K562 (cell line): Measurements from ENCODE around the gene CS. TPM values are rescaled to one million over a fixed set of nuclear protein-coding genes. Genes with fewer than 3 reads are reported as not detected.
A peak's percentile ranks its signal among the peaks of the same experiment; 100 is the strongest.

ENCODE experiments used
- CBX8 ChIP-seq: fragments of 200-600 bp; sonication (generic); IDR thresholded peaks from 2 replicates; pipeline ENCODE4 v1.6.1; 2012; ENCODE audit warnings: borderline replicate concordance, mixed run types, low read depth, mild to moderate bottlenecking, moderate library complexity, mixed read lengths, low read length, control low read depth, inconsistent platforms; ENCODE audit not compliant: poor library complexity, severe bottlenecking; ENCODE audit errors: extremely low read depth
- E2F3 ChIP-seq: fragments of 250-450 bp; sonication (Bioruptor Pico); IDR thresholded peaks from 2 replicates; pipeline ENCODE4 v1.4.0; 2020; ENCODE audit warnings: mild to moderate bottlenecking
- HNRNPK ChIP-seq: fragments of 200-400 bp; formaldehyde crosslinking; IDR thresholded peaks from one replicate; pipeline ENCODE4 v1.6.1; 2018; ENCODE audit warnings: mild to moderate bottlenecking, low read depth, low read length; ENCODE audit not compliant: poor library complexity, severe bottlenecking
- JUN ChIP-seq, 2 experiments: sonication (generic) in 1 of 2; formaldehyde crosslinking in 1 of 2; IDR thresholded peaks; 2 replicates each; pipeline versions ENCODE4 v1.6.1 to v1.8.0; 2012 to 2022; ENCODE audit warnings: borderline replicate concordance in 2 of 2, mild to moderate bottlenecking in 2 of 2, improper control_type of control experiment in 1 of 2, low read depth in 1 of 2, low read length in 1 of 2, missing genetic modification reagents in 1 of 2
- SIN3A ChIP-seq, 2 experiments: fragments of 150-350 bp in 1 of 2; IDR thresholded peaks; 2 replicates each; pipeline ENCODE4 v1.6.1; 2011 to 2016; ENCODE audit warnings: borderline replicate concordance in 2 of 2, low read depth in 2 of 2, low read length in 2 of 2, mild to moderate bottlenecking in 2 of 2, moderate library complexity in 2 of 2; ENCODE audit not compliant: control insufficient read depth in 1 of 2
- SMARCA5 ChIP-seq: fragments of 450-650 bp; IDR thresholded peaks from 2 replicates; pipeline ENCODE4 v1.6.1; 2016
- SP1 ChIP-seq: sonication (generic); formaldehyde crosslinking; IDR thresholded peaks from 2 replicates; pipeline ENCODE4 v1.8.1; 2022; ENCODE audit warnings: mild to moderate bottlenecking, missing genetic modification reagents
- YBX1 ChIP-seq: fragments of 450-650 bp; IDR thresholded peaks from 2 replicates; pipeline ENCODE4 v1.7.1; 2016; ENCODE audit warnings: mild to moderate bottlenecking
- ZNF830 ChIP-seq: fragments of 250-450 bp; sonication (Bioruptor Pico); IDR thresholded peaks from 2 replicates; pipeline ENCODE4 v1.5.0; 2021; ENCODE audit warnings: mild to moderate bottlenecking
- polyA plus RNA-seq, 8 experiments: library from polyadenylated mRNA; depleted of rRNA in 4 of 8; stranded (reverse) in 5 of 8; unstranded in 3 of 8; fragments of >200 nt; fragmentation: Nextera tagmentation in 2 of 8; fragmentation: Illumina TruSeq in 1 of 8; extraction: Ambion mirVana in 2 of 8; extraction: Trizol in 1 of 8; gene quantifications; 2 replicates each; pipeline versions ENCODE4 v1.2.1 to v1.2.3, GENCODE V29; 2011 to 2014; ENCODE audit warnings: inconsistent platforms in 1 of 8, missing spikeins in 1 of 8
- total RNA-seq, 7 experiments: library from RNA; depleted of rRNA in 6 of 7; stranded (reverse); fragments of >200 nt in 6 of 7; fragmentation: Illumina TruSeq in 2 of 7; extraction: Trizol in 2 of 7; gene quantifications; 2 replicates each; pipeline versions ENCODE4 v1.2.1 to v1.2.3, GENCODE V29; 2011 to 2021; ENCODE audit warnings: low replicate concordance in 1 of 7
- TF ChIP-seq, protein P1 (sequence below), 2 experiments: fragments of 450-650 bp; IDR thresholded peaks; 2 replicates each; pipeline ENCODE4 v1.6.1; 2016; ENCODE audit warnings: mild to moderate bottlenecking in 2 of 2, borderline replicate concordance in 1 of 2, low read depth in 1 of 2, moderate library complexity in 1 of 2
- TF ChIP-seq, protein P2 (sequence below): fragments of 200-400 bp; formaldehyde crosslinking; IDR thresholded peaks from 2 replicates; pipeline ENCODE4 v1.6.1; 2017; ENCODE audit warnings: mild to moderate bottlenecking, low read depth, low read length, moderate library complexity
- TF ChIP-seq, protein P3 (sequence below): fragments of 250-450 bp; sonication (Bioruptor Pico); IDR thresholded peaks from 2 replicates; pipeline ENCODE4 v1.5.0; 2020; ENCODE audit warnings: mild to moderate bottlenecking
- TF ChIP-seq, protein P4 (sequence below): fragments of 250-450 bp; sonication (Bioruptor Pico); IDR thresholded peaks from 2 replicates; pipeline ENCODE4 v1.8.0; 2021; ENCODE audit warnings: moderate library complexity, mild to moderate bottlenecking, inconsistent platforms

CS gene
- total and polyA plus RNA-seq, 9 of the 15 experiments (the other 6 are each of a cell fraction or from before 2014, with no cell fraction given): 99.9 to 390 (median 149) TPM

DNA sequence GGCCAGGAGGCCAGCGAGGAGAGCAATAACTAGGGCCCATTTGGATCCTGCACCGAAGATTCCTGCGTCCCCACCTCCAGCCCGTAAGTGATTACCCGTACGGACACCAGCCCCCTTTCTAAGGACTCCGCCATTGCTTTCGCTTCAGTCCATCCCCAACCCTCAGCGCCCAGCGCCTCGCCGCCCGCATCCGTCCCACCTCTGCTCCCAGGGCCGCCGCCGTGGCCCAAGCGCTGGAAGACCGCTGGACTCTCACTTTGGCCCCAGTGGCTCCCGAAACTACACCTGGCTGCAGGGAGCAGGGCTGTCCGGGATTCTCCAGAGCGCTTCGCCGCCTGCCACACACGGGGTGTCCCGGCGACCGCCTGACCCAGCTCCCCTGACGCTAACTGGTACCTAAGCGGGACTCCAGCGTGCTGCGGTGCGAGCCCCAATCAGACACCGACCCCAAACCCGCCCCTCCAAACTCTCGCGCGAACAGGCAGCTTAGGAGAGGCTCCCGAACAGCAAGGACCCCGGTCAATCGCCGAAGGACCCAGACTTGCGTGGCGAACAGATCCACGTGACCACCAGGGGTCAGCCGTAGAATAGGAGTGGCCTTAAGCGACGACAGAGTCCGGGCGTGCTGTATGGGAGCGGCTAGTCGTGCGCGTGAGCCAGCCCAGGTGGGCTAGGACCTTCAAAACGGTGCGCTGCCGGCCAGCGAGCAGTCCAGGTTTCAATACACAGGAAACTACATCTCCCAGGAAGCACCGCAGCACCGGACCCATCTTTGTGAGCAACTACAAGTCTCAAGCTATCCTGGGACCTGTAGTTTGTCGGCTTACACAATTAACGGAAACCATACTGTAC, 15.7 kb upstream of the CS start, which contains the start of gene CNPY2 (continued):
- TF ChIP-seq, protein P1, sequence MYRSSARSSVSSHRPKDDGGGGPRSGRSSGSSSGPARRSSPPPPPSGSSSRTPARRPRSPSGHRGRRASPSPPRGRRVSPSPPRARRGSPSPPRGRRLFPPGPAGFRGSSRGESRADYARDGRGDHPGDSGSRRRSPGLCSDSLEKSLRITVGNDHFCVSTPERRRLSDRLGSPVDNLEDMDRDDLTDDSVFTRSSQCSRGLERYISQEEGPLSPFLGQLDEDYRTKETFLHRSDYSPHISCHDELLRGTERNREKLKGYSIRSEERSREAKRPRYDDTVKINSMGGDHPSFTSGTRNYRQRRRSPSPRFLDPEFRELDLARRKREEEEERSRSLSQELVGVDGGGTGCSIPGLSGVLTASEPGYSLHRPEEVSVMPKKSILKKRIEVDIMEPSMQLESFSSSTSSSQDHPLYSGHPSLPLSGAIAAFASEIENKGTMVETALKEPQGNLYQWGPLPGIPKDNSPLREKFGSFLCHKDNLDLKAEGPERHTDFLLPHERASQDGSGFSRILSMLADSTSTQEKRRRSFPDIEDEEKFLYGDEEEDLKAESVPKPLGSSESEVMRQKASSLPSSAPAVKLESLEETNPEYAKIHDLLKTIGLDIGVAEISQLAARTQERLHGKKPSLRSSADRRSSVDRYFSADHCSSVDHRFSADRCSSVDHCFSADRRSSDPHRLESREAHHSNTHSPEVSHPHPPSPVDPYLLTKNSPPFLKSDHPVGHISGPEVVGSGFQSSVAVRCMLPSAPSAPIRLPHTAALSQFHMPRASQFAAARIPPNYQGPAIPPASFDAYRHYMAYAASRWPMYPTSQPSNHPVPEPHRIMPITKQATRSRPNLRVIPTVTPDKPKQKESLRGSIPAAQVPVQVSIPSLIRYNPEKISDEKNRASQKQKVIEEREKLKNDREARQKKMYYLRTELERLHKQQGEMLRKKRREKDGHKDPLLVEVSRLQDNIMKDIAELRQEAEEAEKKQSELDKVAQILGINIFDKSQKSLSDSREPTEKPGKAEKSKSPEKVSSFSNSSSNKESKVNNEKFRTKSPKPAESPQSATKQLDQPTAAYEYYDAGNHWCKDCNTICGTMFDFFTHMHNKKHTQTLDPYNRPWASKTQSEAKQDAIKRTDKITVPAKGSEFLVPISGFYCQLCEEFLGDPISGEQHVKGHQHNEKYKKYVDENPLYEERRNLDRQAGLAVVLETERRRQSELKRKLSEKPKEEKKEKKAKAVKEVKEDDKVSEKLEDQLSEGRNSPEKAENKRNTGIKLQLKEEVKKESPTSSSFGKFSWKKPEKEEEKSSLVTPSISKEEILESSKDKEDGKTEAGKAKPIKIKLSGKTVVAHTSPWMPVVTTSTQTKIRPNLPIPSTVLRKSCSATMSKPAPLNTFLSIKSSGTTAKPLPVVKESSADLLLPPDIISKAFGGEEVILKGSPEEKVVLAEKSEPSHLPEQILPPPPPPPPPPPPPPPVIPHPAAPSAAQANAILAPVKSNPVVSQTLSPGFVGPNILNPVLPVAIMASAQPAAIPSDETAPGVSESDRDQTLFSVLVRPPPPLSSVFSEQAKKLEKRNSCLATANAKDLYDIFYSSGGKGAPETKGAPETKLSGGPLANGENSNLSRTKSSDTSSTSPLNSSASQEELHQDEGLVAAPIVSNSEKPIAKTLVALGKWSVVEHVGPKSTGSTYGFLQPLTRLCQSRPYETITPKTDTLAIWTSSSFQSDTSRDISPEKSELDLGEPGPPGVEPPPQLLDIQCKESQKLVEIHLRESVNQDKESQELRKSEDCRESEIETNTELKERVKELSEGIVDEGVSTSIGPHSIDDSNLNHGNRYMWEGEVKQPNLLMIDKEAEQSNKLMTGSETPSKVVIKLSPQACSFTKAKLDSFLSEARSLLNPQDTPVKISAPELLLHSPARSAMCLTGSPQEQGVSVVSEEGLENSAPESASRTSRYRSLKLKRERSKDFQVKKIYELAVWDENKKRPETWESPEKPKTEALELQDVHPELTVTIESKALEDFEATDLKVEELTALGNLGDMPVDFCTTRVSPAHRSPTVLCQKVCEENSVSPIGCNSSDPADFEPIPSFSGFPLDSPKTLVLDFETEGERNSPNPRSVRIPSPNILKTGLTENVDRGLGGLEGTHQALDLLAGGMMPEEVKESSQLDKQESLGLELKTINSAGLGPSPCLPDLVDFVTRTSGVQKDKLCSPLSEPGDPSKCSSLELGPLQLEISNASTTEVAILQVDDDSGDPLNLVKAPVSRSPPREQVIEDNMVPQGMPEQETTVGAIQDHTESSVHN (IDR thresholded peaks at IDR 0.05; ENCODE audit: borderline replicate concordance in 1 of 2, low read depth in 1 of 2): no peak; a peak in 1 of 4 replicates
- no peak for TF ChIP-seq YBX1
- TF ChIP-seq, protein P2, sequence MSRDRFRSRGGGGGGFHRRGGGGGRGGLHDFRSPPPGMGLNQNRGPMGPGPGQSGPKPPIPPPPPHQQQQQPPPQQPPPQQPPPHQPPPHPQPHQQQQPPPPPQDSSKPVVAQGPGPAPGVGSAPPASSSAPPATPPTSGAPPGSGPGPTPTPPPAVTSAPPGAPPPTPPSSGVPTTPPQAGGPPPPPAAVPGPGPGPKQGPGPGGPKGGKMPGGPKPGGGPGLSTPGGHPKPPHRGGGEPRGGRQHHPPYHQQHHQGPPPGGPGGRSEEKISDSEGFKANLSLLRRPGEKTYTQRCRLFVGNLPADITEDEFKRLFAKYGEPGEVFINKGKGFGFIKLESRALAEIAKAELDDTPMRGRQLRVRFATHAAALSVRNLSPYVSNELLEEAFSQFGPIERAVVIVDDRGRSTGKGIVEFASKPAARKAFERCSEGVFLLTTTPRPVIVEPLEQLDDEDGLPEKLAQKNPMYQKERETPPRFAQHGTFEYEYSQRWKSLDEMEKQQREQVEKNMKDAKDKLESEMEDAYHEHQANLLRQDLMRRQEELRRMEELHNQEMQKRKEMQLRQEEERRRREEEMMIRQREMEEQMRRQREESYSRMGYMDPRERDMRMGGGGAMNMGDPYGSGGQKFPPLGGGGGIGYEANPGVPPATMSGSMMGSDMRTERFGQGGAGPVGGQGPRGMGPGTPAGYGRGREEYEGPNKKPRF: no peak
- TF ChIP-seq SP1: peak; percentile 84
- no peak for TF ChIP-seq ZNF830 (CRISPR knock-in tag)
- TF ChIP-seq, protein P3, sequence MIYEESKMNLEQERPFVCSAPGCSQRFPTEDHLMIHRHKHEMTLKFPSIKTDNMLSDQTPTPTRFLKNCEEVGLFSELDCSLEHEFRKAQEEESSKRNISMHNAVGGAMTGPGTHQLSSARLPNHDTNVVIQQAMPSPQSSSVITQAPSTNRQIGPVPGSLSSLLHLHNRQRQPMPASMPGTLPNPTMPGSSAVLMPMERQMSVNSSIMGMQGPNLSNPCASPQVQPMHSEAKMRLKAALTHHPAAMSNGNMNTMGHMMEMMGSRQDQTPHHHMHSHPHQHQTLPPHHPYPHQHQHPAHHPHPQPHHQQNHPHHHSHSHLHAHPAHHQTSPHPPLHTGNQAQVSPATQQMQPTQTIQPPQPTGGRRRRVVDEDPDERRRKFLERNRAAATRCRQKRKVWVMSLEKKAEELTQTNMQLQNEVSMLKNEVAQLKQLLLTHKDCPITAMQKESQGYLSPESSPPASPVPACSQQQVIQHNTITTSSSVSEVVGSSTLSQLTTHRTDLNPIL (CRISPR knock-in tag): no peak
- TF ChIP-seq, protein P4, sequence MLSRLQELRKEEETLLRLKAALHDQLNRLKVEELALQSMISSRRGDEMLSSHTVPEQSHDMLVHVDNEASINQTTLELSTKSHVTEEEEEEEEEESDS (CRISPR knock-in tag): no peak
- peak in 1 of 2 experiments; percentile 44; a peak in 1 of 4 replicates for TF ChIP-seq SIN3A (IDR thresholded peaks at IDR 0.05; ENCODE audit: borderline replicate concordance in 2 of 2, control insufficient read depth in 1 of 2, low read depth in 2 of 2, low read length in 2 of 2)
- TF ChIP-seq SMARCA5: no peak
- no peak for TF ChIP-seq E2F3
- TF ChIP-seq CBX8: no peak
- TF ChIP-seq JUN (IDR thresholded peaks at IDR 0.05; ENCODE audit: borderline replicate concordance, low read depth, low read length): no peak
- TF ChIP-seq JUN (CRISPR knock-in tag; IDR thresholded peaks at IDR 0.05; ENCODE audit: borderline replicate concordance): no peak
- no peak for TF ChIP-seq HNRNPK
